GM12874 (cell line): ENCODE results near the gene DCHS1.

Experiments
- CTCF ChIP-seq: IDR thresholded peaks from 2 replicates; pipeline ENCODE4 v1.5.1; 2011; ENCODE audit warnings: low read depth, mild to moderate bottlenecking, control low read depth, low read length, moderate library complexity; ENCODE audit not compliant: insufficient read depth

Gene DCHS1

GRCh38 chr11:6625832-6626420 lies 29.7 kb downstream of the DCHS1 start:
- no peak for TF ChIP-seq CTCF

GRCh38 chr11:6625156-6625831 lies 30.3 kb downstream of the DCHS1 start:
- no peak for TF ChIP-seq CTCF

DNA sequence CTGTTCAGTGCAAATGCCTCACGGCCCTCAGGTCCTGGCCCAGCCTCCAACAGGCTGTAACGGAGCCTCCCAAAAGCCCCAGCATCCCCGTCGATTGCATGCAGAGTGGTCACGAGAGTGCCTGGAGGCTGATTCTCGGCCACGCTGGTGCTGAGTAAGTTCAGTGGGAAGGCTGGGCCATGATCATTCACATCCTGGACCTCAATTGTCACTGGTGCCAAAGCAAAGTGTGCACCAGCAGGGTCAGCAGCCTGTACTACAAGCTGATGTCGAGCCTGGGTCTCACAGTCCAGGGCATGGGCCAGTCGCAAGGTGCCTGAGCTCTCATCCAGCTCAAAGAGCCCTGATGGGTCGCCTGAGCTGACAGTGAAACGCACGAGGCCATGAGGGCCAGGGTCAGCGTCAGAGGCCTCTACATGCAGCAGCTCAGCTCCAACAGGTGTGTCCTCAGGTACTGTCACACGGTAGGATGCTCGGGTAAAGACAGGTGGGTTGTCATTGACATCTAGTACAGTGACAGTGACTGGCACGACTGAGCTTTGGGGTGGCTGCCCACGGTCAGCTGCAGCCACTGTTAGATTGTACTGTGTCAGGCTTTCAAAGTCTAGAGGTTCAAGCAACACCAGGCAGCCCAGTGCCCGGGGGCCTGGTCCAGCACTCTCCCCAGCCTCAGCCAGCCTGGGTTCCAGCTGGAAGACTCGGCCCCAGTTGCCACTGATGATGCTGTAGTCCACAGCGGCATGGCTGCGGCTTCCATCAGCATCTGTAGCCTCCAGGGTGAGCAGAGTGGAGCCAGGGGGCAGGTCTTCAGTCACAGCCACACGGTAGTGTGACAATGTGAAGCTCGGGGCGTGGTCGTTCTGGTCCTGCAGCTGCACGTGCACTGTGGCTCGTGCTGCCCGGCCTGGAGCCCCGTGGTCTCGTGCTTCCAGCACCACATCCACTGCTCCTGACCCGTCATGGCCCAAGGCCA lies 31.9 kb downstream of the DCHS1 start:
- no peak for TF ChIP-seq CTCF

DNA sequence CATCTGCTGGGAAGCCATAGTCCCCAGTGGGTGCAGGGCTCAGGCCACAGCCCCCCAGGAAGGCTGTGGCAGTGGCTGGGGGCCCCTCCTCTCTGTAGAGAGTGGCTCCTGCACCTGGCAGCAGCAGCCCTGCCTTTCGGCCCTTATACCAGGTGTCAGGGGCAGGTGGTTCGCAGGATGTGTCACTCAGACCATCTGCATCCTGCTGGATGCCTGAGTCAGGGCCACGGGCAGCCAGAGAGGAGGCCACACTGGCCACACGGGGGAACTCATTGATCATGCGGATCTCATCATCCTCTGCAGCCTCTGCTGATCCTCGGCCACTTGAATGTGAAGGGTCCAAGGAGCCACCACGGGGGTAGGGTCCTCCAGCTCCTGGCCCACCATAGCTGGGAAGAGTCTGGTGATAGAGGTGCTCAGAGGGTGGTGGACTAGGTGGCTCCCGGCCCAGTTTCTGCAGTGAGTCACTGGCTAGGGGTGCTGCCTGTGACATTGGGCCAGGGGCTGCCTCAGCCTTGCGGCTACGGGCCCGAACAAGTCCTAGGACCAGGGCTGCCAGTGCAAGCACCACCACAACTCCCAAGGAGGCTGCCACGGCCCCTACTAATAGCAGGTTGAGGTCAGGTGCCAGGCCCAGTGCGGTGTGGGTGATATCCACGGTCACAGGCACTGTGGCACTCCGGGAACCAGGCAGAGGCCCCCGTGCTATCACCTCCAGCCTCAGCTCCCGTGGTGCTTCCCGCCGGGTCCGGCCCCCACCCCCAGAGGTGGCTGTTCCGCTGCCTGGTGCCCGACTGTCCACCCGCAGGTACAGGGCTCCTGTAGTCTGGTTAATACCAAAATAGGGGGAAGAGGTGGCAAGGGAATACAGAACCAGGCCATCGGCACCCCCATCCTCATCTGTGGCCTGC lies 33.1 kb downstream of the DCHS1 start:
- no peak for TF ChIP-seq CTCF

DNA sequence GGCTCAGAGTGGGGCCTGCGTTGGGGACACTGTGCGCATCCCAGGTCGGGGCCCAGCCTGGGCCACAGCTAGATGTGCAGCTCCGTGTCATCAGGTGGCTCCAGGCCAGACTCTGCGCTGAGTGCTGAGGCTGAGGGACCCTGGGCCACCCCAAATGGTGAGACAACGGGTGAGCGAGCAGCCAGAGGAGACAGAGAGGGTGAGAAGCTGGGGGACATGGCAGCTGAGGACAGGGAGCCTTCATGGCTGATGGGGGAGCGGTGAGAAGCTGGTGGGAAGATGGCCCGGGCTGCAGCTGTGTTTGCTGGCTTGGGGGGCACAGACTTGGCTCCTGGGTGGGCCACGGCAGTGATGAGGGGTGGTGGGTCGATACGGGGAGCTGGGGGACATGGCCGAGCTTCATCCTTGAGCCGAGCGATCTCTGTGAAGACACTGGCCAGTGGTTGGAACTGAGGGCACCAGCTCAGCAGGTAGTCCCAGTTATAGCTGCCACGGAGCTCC lies 33.8 kb downstream of the DCHS1 start:
- TF ChIP-seq CTCF, result no peak

GRCh38 chr11:6620636-6621035 lies 35.0 kb downstream of the DCHS1 start:
- no peak for TF ChIP-seq CTCF
